Measurements from ENCODE around the gene DIS3L. TPM values are rescaled to one million over a fixed set of nuclear protein-coding genes. Genes with fewer than 3 reads are reported as not detected.

Gene DIS3L
- total and polyA plus RNA-seq, 2 of the 4 experiments (the other 2 are of a cell fraction) = 5.1 to 14.5 TPM

- Histone ChIP-seq H2BK5ac (ENCODE audit: low read depth, low read length, poor library complexity, severe bottlenecking) (no peak overlapping the region), H3K9ac (ENCODE audit: low read depth, low read length) (no peak overlapping the region), H3K79me1 (ENCODE audit: low read depth in 1 of 2, low read length in 2 of 2) (no peaks in the 10 kb centered on the region), H3K56ac (ENCODE audit: extremely low read depth, insufficient read depth, low read length) (no peak overlapping the region), H3K4me1 (ENCODE audit: control insufficient read depth, insufficient read depth, low read length) (peaks cover 6% of the 10 kb centered on the region; the same call in 1 of the 2 replicates), H3K27me3 (ENCODE audit: control insufficient read depth, insufficient read depth, low read length) (peaks cover 88% of the 10 kb centered on the region), H4K91ac (ENCODE audit: insufficient read depth, low read depth, low read length) (no peak overlapping the region), H3K4me2 (ENCODE audit: low read depth, low read length) (peak overlapping the region; percentile 61), H3K9me3 (ENCODE audit: control insufficient read depth, insufficient read depth, low read length) (no peaks in the 10 kb centered on the region), H3K4ac (ENCODE audit: low read depth, low read length) (no peak overlapping the region), H3K18ac (ENCODE audit: low read depth, low read length) (no peak overlapping the region), H3K23ac (ENCODE audit: low read depth, low read length) (no peak overlapping the region), H2AFZ (replicated peaks; ENCODE audit: low read length, poor library complexity) (peak overlapping the region; percentile 25), H3K14ac (replicated peaks; ENCODE audit: low read depth, low read length) (no peak overlapping the region), H2AK5ac (ENCODE audit: low read depth, low read length) (no peak overlapping the region), H2AK9ac (replicated peaks; ENCODE audit: low read depth, low read length, poor library complexity) (peak overlapping the region; percentile 39), H4K20me1 (ENCODE audit: insufficient read depth, low read length) (no peaks in the 10 kb centered on the region), H4K5ac (ENCODE audit: low read depth, low read length) (no peak overlapping the region), H2BK120ac (ENCODE audit: low read depth, low read length) (no peak overlapping the region), H3K36me3 (ENCODE audit: control insufficient read depth, insufficient read depth, low read length) (no peaks in the 10 kb centered on the region), H2BK20ac (ENCODE audit: low read depth, low read length) (no peak overlapping the region), H3K27ac (ENCODE audit: insufficient read depth, low read length) (no peak overlapping the region), H3K4me3 (ENCODE audit: insufficient read depth, low read depth, low read length) (peak overlapping the region; percentile 29), H3K9me1 (ENCODE audit: insufficient read depth, low read length) (no peaks in the 10 kb centered on the region), H4K8ac (ENCODE audit: low read depth in 2 of 2, low read length in 2 of 2) (no peak overlapping the region), H2BK15ac (ENCODE audit: low read depth, low read length) (no peak overlapping the region)
- in situ Hi-C loops (cut with MboI; ENCODE audit: low sequenced_read_pairs) = no loop called here
- ChIA-PET CTCF (no interaction called here), POLR2A (ENCODE audit: unreplicated experiment) (no interaction called here)
- intact Hi-C loops (cut with micrococcal nuclease) = loop anchor here (5.0 kb wide), 1 partner anchor 243 kb away; the partner anchor contains the start of gene SNAPC5
- BruUV-seq (replicated peaks) = no TSS peak
- TF ChIP-seq SMC3 (IDR thresholded peaks at IDR 0.05; ENCODE audit: low read depth, low read length) (no peak), RCOR1 (IDR thresholded peaks at IDR 0.05; ENCODE audit: insufficient replicate concordance, low read length) (no peak), CHD1 (IDR thresholded peaks at IDR 0.05; ENCODE audit: low read depth, low read length) (no peak), CEBPB (IDR thresholded peaks at IDR 0.05; ENCODE audit: low read depth, low read length) (no peak), ELK1 (IDR thresholded peaks at IDR 0.05; ENCODE audit: borderline replicate concordance, low read depth, low read length) (no peak), RAD21 (IDR thresholded peaks at IDR 0.05; ENCODE audit: low read length) (no peak), NFE2L2 (IDR thresholded peaks at IDR 0.05; ENCODE audit: low read depth, low read length) (no peak), MAFK (IDR thresholded peaks at IDR 0.05; ENCODE audit: low read depth, low read length) (no peak), CTCF (conservative IDR thresholded peaks at IDR 0.05; ENCODE audit: low read depth, low read length) (no peak), MAZ (IDR thresholded peaks at IDR 0.05; ENCODE audit: borderline replicate concordance, low read depth, low read length) (no peak), POLR2A (IDR thresholded peaks at IDR 0.05; ENCODE audit: low read depth, low read length) (no peak), RFX5 (IDR thresholded peaks at IDR 0.05; ENCODE audit: low read depth, low read length) (no peak), FOS (IDR thresholded peaks at IDR 0.05; ENCODE audit: low read depth, low read length) (no peak), BHLHE40 (IDR thresholded peaks at IDR 0.05; ENCODE audit: low read depth, low read length) (no peak)
- TF ChIP-seq, protein P1, sequence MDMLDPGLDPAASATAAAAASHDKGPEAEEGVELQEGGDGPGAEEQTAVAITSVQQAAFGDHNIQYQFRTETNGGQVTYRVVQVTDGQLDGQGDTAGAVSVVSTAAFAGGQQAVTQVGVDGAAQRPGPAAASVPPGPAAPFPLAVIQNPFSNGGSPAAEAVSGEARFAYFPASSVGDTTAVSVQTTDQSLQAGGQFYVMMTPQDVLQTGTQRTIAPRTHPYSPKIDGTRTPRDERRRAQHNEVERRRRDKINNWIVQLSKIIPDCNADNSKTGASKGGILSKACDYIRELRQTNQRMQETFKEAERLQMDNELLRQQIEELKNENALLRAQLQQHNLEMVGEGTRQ (IDR thresholded peaks at IDR 0.05; ENCODE audit: low read depth, low read length) = no peak
- ATAC-seq (ENCODE audit: low read depth) (no peak), DNase-seq (no peak)
- dilution Hi-C loops (cut with HindIII; ENCODE audit: low sequenced_read_pairs, unreplicated experiment) = no loop called here
- WGBS, 2 experiments (ENCODE audit: extremely low coverage in 2 of 2, insufficient read length in 1 of 2) = 9% methylated on average over 15 of the region's 36 CpGs; no CpG with 5 or more reads in 1 of the 2 experiments
Observed at GRCh38 chr15:66254089-66254950, 39.0 kb upstream of the DIS3L start.

All from IMR-90 (cell line).